Subcutaneous adipose tissue (tissue), 4 donors: ENCODE measurements around the gene MAGEL2. TPM values are rescaled to one million over a fixed set of nuclear protein-coding genes. Genes with fewer than 3 reads are reported as not detected.

Experiments used
- CTCF ChIP-seq: fragments of 450-650 bp; IDR thresholded peaks from one replicate; pipeline ENCODE4 v1.5.1; 2016; ENCODE audit warnings: low read depth, mild to moderate bottlenecking, control low read depth, antibody characterized with exemption, moderate library complexity
- total RNA-seq, 4 donors: library from RNA; depleted of rRNA; stranded (reverse); fragments of >200 nt; gene quantifications; one replicate each; pipeline ENCODE4 v1.1.0, GENCODE V29; 2016

MAGEL2 gene
- under 1 TPM in 3 of 4 donors, not detected in 1; under 0.01 to 0.51 (median 0.19) TPM for total RNA-seq

- TF ChIP-seq CTCF, result no peak
Measured at GRCh38 chr15:23647421-23648370, at the start of gene MAGEL2. MAGEL2 (minus strand) TSS chr15:23647867; CDS start chr15:23647742, 125 bp downstream.

- no peak for TF ChIP-seq CTCF
Measured at GRCh38 chr15:23695282-23695681, 47.6 kb upstream of the MAGEL2 start.

GRCh38 chr15:23694592-23694991 is 46.9 kb upstream of the MAGEL2 start:
- TF ChIP-seq CTCF, result no peak

- no peak for TF ChIP-seq CTCF
Measured at GRCh38 chr15:23690450-23690852, 42.8 kb upstream of the MAGEL2 start.

- no peak for TF ChIP-seq CTCF
Measured at GRCh38 chr15:23690015-23690414, 42.3 kb upstream of the MAGEL2 start.

DNA sequence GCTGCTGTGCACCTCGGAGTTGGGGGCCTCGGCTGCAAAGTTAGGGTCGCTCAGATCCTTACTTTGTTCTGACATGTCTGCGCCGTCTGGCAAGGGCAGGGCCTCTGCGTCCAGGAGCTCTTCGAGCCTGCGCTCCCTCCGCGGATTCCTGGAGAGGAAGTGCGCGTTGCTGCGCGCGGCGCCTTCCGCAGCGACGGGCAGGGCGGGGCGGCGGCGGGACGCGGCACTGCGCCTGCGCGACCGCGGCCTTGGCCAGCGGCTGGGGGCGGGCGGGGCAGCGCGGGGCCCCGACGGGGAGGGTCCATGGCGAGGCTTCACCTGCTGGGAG is 39.4 kb upstream of the MAGEL2 start, which contains the start of gene NDN:
Gene NDN (minus strand): TSS at position 163 of the 328 bp plus-strand sequence. CDS start 88 bp downstream, at position 75.
- TF ChIP-seq CTCF, result no peak

DNA sequence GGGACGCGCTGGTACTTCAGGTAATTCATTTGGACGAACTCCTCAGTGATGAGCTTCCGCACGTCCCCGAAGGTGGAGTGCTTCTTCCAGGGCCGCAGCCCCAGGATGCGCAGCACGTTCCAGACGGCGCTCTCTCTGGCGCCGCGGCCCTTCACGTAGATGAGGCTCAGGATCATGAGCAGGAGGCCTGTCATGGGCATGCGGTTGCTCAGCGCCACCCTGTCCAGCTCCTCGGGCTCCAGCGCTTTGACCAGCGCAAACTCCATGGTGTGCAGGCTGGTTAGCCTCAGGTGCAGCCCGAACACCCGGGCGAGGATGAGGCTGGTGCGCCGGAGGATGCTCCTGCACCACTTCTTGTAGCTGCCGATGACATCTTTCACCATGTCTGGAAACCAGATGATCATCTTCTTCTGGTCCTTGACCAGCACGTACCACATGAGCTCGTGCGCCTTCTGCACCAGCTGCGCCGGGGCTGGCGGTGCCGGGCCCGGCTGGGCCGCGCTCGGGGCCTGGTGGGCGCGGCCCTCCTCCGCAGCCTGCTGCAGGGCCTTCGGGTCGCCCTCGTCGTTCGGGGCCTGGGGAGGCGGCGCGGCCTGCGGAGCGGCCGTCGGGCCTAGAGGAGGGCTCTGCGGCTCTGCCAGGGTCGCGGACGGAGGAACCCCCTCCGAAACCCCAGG is 38.9 kb upstream of the MAGEL2 start:
- TF ChIP-seq CTCF, result no peak
